HCT116 (cell line): ENCODE measurements around the gene CERK. TPM values are rescaled to one million over a fixed set of nuclear protein-coding genes. Genes with fewer than 3 reads are reported as not detected.

Source experiments
- ATAC-seq: fragments of 200-7000 bp; cut with Tn5 transposase; 2 replicates; pipeline ENCODE4 v1.9.1; 2020; ENCODE audit warnings: mild to moderate bottlenecking, moderate library complexity
- BruUV-seq: library from RNA; stranded (reverse); fragments of 400-500 nt; replicated peaks from 2 replicates; lab custom pipeline; 2021; lab: Mats Ljungman, UMichigan
- CTCF ChIA-PET: fragments of 300-600 bp; sonication (Branson Sonifier 250); formaldehyde crosslinking; loops from one replicate; lab custom pipeline; 2021; ENCODE audit warnings: antibody characterized with exemption; lab: Charles Lee
- POLR2A ChIA-PET: fragments of 300-600, 350-600 bp; sonication (Branson Sonifier 250); formaldehyde crosslinking; loops from one replicate; lab custom pipeline; 2021; ENCODE audit warnings: antibody characterized with exemption; lab: Charles Lee
- RAD21 ChIA-PET, 2 experiments: fragments of 300-600 bp; sonication (Branson Sonifier 250); formaldehyde crosslinking; loops; one replicate each; lab custom pipeline; 2023; ENCODE audit warnings: low total read pairs in 2 of 2; ENCODE audit not compliant: uncharacterized antibody in 2 of 2, unreplicated experiment in 2 of 2, low non-redundant PET in 1 of 2; lab: Charles Lee
- DNase-seq: peaks from one replicate; pipeline ENCODE4 v3.0.0-alpha.2; 2010; ENCODE audit warnings: low read depth, low spot score
- H2AFZ ChIP-seq: fragments of 200-600 bp; shearing (Covaris generic), sonication (generic); 2 replicates; pipeline ENCODE4 v1.6.1; 2017; ENCODE audit warnings: low read depth, mixed run types, mixed read lengths, antibody characterized with exemption, low read length; ENCODE audit not compliant: poor library complexity, severe bottlenecking
- H3K27ac ChIP-seq: 2 replicates; pipeline ENCODE4 v1.5.1; 2012; ENCODE audit warnings: low read depth, low read length
- H3K27me3 ChIP-seq: fragments of 200-600 bp; sonication (generic); 2 replicates; pipeline ENCODE4 v1.6.1; 2016; ENCODE audit warnings: mixed run types, low read length, mixed read lengths; ENCODE audit not compliant: insufficient read depth
- H3K36me3 ChIP-seq, 2 experiments: fragments of 200-500 bp in 1 of 2; fragments of 200-600 bp in 1 of 2; sonication (Bioruptor generic) in 1 of 2; sonication (generic) in 1 of 2; 2 replicates each; pipeline versions ENCODE4 v1.5.1 to v1.6.1; 2014 to 2016; ENCODE audit warnings: low read length in 2 of 2, inconsistent platforms in 1 of 2, mixed read lengths in 1 of 2, mixed run types in 1 of 2; ENCODE audit not compliant: insufficient read depth in 2 of 2, control insufficient read depth in 1 of 2
- H3K4me1 ChIP-seq, 2 experiments: fragments of 200-600 bp in 1 of 2; sonication (generic) in 1 of 2; 2 replicates each; pipeline versions ENCODE4 v1.5.1 to v1.6.1; 2012 to 2017; ENCODE audit warnings: low read length in 2 of 2, inconsistent platforms in 1 of 2, mild to moderate bottlenecking in 1 of 2, mixed read lengths in 1 of 2, mixed run types in 1 of 2, moderate library complexity in 1 of 2; ENCODE audit not compliant: insufficient read depth in 2 of 2, control insufficient read depth in 1 of 2
- H3K4me2 ChIP-seq: fragments of 200-600 bp; sonication (generic); 2 replicates; pipeline ENCODE4 v1.6.1; 2017; ENCODE audit warnings: mixed run types, low read length, mixed read lengths
- H3K4me3 ChIP-seq, 2 experiments: fragments of 200-600 bp in 1 of 2; sonication (generic) in 1 of 2; replicated peaks in 1 of 2; 2 replicates each; pipeline ENCODE4 v1.5.1; 2011 to 2016; ENCODE audit warnings: low read length in 2 of 2, control low read depth in 1 of 2, low read depth in 1 of 2, mild to moderate bottlenecking in 1 of 2, mixed read lengths in 1 of 2, mixed run types in 1 of 2
- H3K79me2 ChIP-seq: fragments of 200-600 bp; sonication (generic); 2 replicates; pipeline ENCODE4 v1.6.1; 2017; ENCODE audit warnings: mild to moderate bottlenecking, mixed run types, low read length, moderate library complexity, mixed read lengths; ENCODE audit not compliant: insufficient read depth
- H3K9ac ChIP-seq: fragments of 200-600 bp; sonication (generic); 2 replicates; pipeline ENCODE4 v1.6.1; 2016; ENCODE audit warnings: low read length, mixed read lengths
- H3K9me2 ChIP-seq: fragments of 200-600 bp; sonication (generic), shearing (Covaris generic); 2 replicates; pipeline ENCODE4 v1.6.1; 2017; ENCODE audit warnings: mixed run types, mild to moderate bottlenecking, moderate library complexity; ENCODE audit not compliant: insufficient read depth
- H3K9me3 ChIP-seq, 2 experiments: fragments of 200-500 bp in 1 of 2; fragments of 200-600 bp in 1 of 2; sonication (Bioruptor generic) in 1 of 2; sonication (generic) in 1 of 2; 2 replicates each; pipeline ENCODE4 v1.6.1; 2014 to 2017; ENCODE audit warnings: low read length in 2 of 2, mixed read lengths in 2 of 2, inconsistent platforms in 1 of 2, low read depth in 1 of 2, mild to moderate bottlenecking in 1 of 2, mixed run types in 1 of 2, moderate library complexity in 1 of 2; ENCODE audit not compliant: control insufficient read depth in 1 of 2, insufficient read depth in 1 of 2
- H4K20me1 ChIP-seq: fragments of 200-600 bp; sonication (generic), shearing (Covaris generic); 2 replicates; pipeline ENCODE4 v1.6.1; 2017; ENCODE audit warnings: mixed run types, mild to moderate bottlenecking, moderate library complexity; ENCODE audit not compliant: insufficient read depth
- ATF3 ChIP-seq: IDR thresholded peaks from 2 replicates; pipeline ENCODE4 v1.6.1; 2012
- CTCF ChIP-seq, 3 experiments: fragments of 200-600 bp in 1 of 3; sonication (generic) in 1 of 3; IDR thresholded peaks in 2 of 3; conservative IDR thresholded peaks in 1 of 3; 2 replicates each; pipeline ENCODE4 v1.5.1; 2012 to 2017; ENCODE audit warnings: low read depth in 2 of 3, low read length in 2 of 3, antibody characterized with exemption in 1 of 3, borderline replicate concordance in 1 of 3, control low read depth in 1 of 3, mild to moderate bottlenecking in 1 of 3, mixed read lengths in 1 of 3, mixed run types in 1 of 3, moderate library complexity in 1 of 3; ENCODE audit not compliant: insufficient read depth in 1 of 3
- EGR1 ChIP-seq: IDR thresholded peaks from 2 replicates; pipeline ENCODE4 v1.6.1; 2012; ENCODE audit warnings: low read depth
- ELF1 ChIP-seq: IDR thresholded peaks from 2 replicates; pipeline ENCODE4 v1.6.1; 2012; ENCODE audit warnings: low read depth, borderline replicate concordance
- EZH2 ChIP-seq: fragments of 200-600 bp; sonication (generic); IDR thresholded peaks from 2 replicates; pipeline ENCODE4 v1.6.1; 2017; ENCODE audit warnings: antibody characterized with exemption, mixed run types
- FOSL1 ChIP-seq: IDR thresholded peaks from 2 replicates; pipeline ENCODE4 v1.6.1; 2012; ENCODE audit warnings: low read depth
- JUND ChIP-seq: IDR thresholded peaks from 2 replicates; pipeline ENCODE4 v1.6.1; 2012
- POLR2A ChIP-seq: IDR thresholded peaks from 2 replicates; pipeline ENCODE4 v1.7.0; 2011; ENCODE audit warnings: borderline replicate concordance; ENCODE audit not compliant: insufficient read depth, insufficient read length; ENCODE audit errors: extremely low read depth
- RAD21 ChIP-seq: IDR thresholded peaks from 2 replicates; pipeline ENCODE4 v1.6.1; 2012; ENCODE audit warnings: low read depth, mild to moderate bottlenecking
- SIN3A ChIP-seq: IDR thresholded peaks from 2 replicates; pipeline ENCODE4 v1.6.1; 2012; ENCODE audit warnings: low read depth
- YY1 ChIP-seq: IDR thresholded peaks from 2 replicates; pipeline ENCODE4 v1.6.1; 2011; ENCODE audit warnings: low read length, low read depth, moderate library complexity, mild to moderate bottlenecking; ENCODE audit not compliant: insufficient replicate concordance; ENCODE audit errors: extremely low read depth
- ZBTB33 ChIP-seq: IDR thresholded peaks from 2 replicates; pipeline ENCODE4 v1.6.1; 2011; ENCODE audit warnings: mild to moderate bottlenecking, low read length, moderate library complexity; ENCODE audit not compliant: insufficient replicate concordance; ENCODE audit errors: extremely low read depth
- ZFX ChIP-seq: fragments of 450-650 bp; IDR thresholded peaks from 2 replicates; pipeline ENCODE4 v1.6.1; 2017
- ZNF274 ChIP-seq: fragments of 200-500 bp; sonication (Bioruptor generic); IDR thresholded peaks from 2 replicates; pipeline ENCODE4 v1.6.1; 2014; ENCODE audit warnings: mild to moderate bottlenecking, low read depth, low read length, inconsistent platforms
- intact Hi-C: fragments of 100-400 bp; cut with micrococcal nuclease; formaldehyde crosslinking; loops from 2 replicates; pipeline ENCODE4 v1.10.0; 2022
- total RNA-seq: library from RNA; stranded (reverse); gene quantifications from one replicate; pipeline ENCODE4 v1.2.1, GENCODE V29; 2021; ENCODE audit not compliant: unreplicated experiment

CERK gene
- total RNA-seq, 1 experiment from 2014 or later = 35.0 TPM

- no peak overlapping the region for H2AFZ ChIP-seq
- H3K9me2 ChIP-seq = no peaks in the 10 kb centered on the region
- ATAC-seq = no peak
- intact Hi-C loops = no loop called here
- no peaks in the 10 kb centered on the region for H3K9me3 ChIP-seq
- no peaks in the 10 kb centered on the region for H3K79me2 ChIP-seq
- no peak overlapping the region for H3K4me3 ChIP-seq
- no peak for DNase-seq
- no peak overlapping the region for H3K4me2 ChIP-seq
- ChIA-PET CTCF (no interaction called here), POLR2A (no interaction called here), RAD21 (no interaction called here)
- no peak overlapping the region for H3K27ac ChIP-seq
- H4K20me1 ChIP-seq = no peaks in the 10 kb centered on the region
- H3K27me3 ChIP-seq = no peaks in the 10 kb centered on the region
- BruUV-seq = no TSS peak
- H3K9ac ChIP-seq = no peak overlapping the region
- H3K36me3 ChIP-seq = peaks cover 12 to 26% of the 10 kb centered on the region in 2 experiments
- no peaks in the 10 kb centered on the region for H3K4me1 ChIP-seq
- TF ChIP-seq JUND (no peak), ZNF274 (no peak), RAD21 (no peak), SIN3A (no peak), POLR2A (no peak), ELF1 (no peak)
These were observed 32.0 kb downstream of the CERK start for GRCh38 chr22:46706060-46706459.

- Histone ChIP-seq H4K20me1 (no peaks in the 10 kb centered on the region), H3K27ac (no peak overlapping the region), H3K36me3 (peaks cover 5 to 27% of the 10 kb centered on the region in 2 experiments; a peak in 3 of 4 replicates), H2AFZ (no peak overlapping the region), H3K4me3 (no peak overlapping the region), H3K4me2 (no peak overlapping the region), H3K9me2 (no peaks in the 10 kb centered on the region), H3K9ac (no peak overlapping the region), H3K79me2 (no peaks in the 10 kb centered on the region), H3K27me3 (no peaks in the 10 kb centered on the region), H3K4me1 (no peaks in the 10 kb centered on the region), H3K9me3 (no peaks in the 10 kb centered on the region)
- ChIA-PET POLR2A (no interaction called here), RAD21 (no interaction called here), CTCF (no interaction called here)
- no TSS peak for BruUV-seq
- DNase-seq (no peak), ATAC-seq (no peak)
- intact Hi-C loops = no loop called here
- TF ChIP-seq ELF1 (no peak), EGR1 (no peak), YY1 (no peak), POLR2A (no peak), ZBTB33 (no peak), ZFX (no peak), FOSL1 (no peak), ATF3 (no peak), CTCF (IDR thresholded peaks at IDR 0.05 in 2 of 3, conservative IDR thresholded peaks at IDR 0.05 in 1 of 3; ENCODE audit: borderline replicate concordance in 1 of 3, insufficient read depth in 1 of 3, low read depth in 2 of 3, low read length in 2 of 3) (no peak), EZH2 (no peak)
These were observed 34.1 kb downstream of the CERK start for GRCh38 chr22:46703996-46704370.
